Activated CD4-positive, CD25-positive, alpha-beta regulatory T cell (primary cell): ENCODE measurements around the gene POFUT2.

Source experiments
- DNase-seq, 4 experiments: peaks; one replicate each; lab custom pipeline; 2025; lab: John Stamatoyannopoulos, UW

Gene POFUT2

DNA sequence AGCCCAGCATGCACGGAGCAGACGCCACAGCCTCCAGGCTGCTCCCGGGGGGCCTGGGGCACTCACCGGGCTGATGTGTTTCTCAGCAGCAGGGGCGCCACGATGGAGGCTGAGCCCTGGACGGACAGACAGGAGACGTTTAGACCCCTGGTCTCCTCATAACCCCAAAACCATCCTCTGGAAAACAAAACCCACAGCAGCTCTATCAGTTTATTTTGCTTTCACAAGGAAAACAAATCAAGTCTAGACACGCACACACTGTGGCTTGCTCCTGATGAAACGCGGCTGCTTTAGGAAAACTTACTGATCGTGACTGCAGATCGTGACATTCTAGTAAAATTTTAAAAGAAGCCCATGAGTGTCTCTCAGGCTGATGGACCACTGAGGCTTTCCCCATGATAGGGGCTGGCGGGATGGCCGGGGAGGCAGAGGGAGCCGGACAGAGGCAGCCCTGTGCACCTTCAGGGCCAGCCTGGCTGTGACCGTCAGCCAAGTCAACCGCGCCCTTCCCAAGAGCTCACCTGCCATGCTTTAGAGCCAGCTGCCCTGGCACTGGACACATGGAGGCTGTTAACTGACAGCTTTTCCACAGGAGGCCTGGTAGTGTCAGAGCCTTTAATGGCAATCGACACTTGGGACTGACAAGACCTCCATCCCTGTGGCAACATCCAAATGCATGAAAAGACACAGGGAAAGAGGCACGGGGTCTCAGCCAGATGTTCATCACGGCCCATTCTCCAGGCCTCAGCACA is 5.2 kb downstream of the POFUT2 start:
- no peak for DNase-seq

DNA sequence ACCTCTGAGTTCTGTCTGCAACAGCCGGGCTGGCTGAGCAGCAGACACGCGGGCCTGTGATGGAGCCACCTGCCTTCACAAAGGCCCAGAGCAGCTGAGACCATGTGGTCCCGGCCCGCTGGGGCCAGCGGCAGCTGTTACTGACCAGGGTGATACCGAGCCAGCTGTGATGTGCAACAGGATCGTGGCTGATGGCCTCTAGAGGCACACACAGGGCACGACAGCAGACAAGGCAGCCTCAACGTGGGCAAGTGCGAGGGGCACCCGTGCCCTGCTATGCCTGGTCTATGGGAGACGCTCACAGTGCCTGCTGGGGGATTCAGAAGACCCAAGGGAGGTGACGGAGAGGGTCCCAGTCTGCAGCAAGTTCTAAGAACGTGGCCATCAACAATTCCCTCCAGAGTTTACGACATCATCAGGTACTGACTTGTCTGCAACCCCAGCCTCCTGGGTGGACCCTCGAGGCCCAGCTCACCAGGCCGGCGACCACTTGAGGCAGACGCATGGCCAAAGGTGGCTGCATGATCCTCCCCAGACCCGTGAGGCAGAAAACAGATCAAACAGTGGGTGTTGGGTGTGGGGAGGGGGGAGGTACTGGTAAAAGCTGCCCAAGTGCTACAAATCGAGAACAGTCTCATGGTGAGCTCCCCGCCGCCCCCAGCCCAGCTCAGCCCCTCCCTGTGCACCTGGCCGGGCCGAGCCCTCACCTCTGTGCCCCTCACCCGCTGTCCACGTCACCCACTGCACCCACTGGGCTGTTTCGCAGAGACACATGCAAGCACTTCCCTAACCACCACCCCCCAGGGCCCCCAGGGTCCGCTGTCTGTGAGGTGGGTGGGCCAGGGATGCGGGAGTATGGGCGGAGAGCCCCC is 6.0 kb downstream of the POFUT2 start:
- DNase-seq, result no peak

DNA sequence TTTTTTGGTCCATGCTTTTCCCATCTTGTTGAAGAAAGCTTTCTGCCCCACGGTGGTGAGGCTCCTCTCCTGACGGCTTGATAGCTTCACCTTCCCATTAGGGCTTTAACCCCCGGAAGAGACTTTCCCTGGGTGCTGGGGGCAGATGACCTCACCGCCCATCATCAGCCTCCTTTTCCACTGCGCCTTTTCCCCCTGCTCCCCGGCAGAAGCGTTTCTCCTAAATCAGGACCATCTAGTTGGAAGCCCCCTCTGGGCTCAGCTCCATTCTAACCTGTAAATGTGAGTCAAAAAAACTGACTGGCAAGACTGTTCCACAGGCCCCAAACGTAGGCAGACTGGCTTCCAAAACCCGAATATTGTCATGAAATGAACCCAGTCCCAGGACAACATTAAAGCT is 6.7 kb downstream of the POFUT2 start:
- DNase-seq, result no peak

DNA sequence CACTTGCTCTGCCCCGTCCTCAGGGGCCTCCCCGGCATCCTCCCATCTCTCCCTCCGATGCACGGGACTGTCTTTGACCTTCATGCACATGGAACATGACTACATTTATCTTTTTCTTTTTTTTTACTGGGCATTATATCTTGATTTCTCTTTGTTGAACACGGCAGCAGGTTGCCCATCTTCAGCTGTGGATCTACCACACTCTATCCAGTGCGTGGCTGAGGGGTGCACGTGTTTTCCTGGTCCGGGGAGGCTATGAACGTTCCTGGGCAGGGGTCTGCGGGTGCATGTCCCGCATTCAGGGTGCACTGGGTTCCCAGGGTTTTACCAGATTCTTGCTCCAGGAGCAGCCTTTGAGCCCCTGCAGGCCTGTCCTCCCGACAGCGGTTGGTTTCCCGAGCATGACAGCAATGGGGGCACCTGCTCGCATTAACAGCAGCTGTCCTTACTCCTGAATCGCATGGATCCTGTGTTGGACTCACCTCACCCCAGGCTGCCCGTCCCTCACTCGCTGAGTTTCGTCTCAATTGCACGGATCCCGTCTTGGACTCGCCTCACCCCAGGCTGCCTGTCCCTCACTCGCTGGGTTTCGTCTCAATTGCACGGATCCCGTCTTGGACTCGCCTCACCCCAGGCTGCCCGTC is 7.4 kb downstream of the POFUT2 start:
- DNase-seq, result no peak

GRCh38 chr21:45279446-45280177 is 8.1 kb downstream of the POFUT2 start:
- no peak for DNase-seq

DNA sequence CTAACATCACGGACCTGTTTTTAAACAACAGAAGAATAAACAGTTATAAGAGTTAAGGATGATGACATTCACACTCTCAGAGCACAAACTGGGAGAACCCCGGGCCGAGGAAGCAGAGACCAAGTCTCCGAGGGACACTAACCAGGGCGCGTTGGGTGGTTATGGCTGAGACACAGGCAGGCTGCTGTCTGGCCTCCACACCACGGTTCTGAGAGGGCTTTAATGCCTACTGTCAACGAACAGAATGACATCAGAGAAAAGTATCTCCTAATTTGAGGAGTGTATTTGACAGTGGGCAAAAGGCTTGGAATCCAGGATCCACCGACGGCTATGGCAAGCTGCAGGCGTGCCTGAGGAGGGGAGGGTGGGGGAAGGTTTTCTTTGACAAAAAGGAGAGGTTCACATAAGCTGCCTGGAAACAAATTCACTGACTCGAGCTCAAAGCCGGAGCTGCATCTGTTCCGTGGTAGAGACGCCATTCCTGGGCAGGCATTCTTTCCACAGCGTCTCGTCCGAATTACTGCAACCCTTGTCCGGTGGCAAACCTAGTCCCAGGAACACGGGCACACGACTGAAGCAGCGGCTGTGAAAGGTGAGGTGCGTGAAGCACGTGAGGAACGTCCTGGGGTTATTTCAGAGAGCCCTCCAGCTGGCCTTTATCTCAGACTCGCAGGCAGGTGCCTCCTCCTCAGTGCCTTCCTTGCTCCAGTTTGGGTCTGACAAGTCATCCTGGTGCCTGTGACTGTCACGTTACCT is 9.4 kb downstream of the POFUT2 start:
- DNase-seq, result no peak

GRCh38 chr21:45277101-45278045 is 10.3 kb downstream of the POFUT2 start:
- no peak for DNase-seq

GRCh38 chr21:45276596-45276995 is 11.1 kb downstream of the POFUT2 start:
- no peak for DNase-seq

DNA sequence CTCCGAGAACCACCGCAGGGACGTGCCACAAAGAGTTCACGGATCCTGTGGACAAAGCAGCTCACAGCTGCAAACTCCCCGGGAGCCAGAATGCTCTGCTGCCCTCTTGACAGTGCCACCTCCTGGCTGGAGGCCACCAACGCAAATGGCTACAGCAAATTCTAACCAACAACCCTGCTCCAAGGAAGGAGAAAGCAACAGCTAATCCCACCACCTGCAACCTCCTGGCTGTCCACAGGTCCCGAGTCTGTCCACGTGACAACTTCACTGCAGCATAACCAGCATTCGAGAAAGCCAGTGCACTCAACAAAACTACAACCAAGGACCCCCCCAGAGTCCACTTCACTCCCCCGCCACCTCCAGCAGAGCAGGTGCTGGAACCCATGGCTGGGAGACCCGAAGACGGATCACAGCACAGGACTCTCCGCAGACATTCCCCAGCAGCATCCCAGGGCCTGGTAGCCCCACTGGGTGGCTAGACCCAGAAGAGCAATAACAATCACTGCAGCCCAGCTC is 17.3 kb downstream of the POFUT2 start:
- no peak for DNase-seq

GRCh38 chr21:45269861-45270260 is 17.8 kb downstream of the POFUT2 start:
- DNase-seq, result no peak

DNA sequence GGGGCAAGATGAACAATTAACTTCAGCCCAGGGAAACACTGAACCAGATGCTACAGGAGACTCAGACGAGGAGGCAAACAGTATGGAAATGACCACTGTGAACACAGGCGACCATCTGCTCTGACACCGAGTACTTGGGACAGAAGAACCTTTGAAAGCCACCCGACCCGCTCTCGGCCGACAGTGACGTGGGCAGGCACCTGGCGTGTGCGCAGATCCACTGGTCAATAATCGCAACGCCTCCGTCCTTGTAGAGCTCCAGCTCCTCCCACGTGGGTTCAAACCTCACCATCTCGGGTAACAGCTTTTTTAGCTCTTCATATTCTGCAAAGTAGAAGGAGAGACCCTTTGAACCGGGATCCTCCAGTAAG is 20.3 kb downstream of the POFUT2 start:
- DNase-seq, result no peak

GRCh38 chr21:45266518-45267389 is 20.9 kb downstream of the POFUT2 start:
- DNase-seq, result no peak

DNA sequence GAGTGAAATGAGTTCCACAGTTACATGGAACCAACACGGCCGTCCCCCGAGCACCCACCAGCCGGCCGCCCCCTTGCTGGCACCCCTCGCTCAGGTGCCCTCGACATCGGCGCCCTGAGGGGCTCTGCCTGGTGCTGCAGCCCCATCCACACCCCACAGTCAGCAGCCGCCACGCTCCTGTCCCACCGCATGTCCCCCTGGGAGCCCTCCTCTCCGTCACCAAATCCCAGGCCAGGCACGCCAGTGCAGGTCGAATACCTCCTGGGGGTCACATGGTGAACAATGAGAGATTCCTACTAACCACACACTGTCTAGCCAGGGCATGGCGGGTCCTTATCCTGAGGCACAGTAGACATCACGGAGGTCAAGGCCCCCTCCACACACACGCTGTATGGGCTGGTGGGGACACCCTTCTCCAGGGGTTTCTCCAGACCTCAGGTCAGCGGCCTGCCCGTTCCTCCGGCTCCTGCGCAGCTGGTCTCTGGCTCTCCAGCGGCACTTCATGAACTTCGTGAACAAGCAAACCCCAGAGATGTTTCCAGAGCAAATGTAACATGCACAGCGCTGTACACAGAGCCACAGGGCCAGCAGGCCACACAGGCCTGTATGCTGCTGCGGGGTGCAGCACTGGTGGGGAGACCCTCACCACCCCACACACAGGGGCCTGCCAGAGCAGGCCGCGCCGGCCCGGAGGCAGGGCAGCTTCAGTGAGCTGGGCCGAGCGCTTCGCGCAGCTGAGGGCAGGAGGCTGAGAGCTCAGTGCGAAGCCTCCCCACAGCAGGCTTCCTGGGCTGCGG is 21.8 kb downstream of the POFUT2 start:
- no peak for DNase-seq

GRCh38 chr21:45264912-45265515 is 22.7 kb downstream of the POFUT2 start:
- no peak for DNase-seq

- DNase-seq, result no peak
Measured at GRCh38 chr21:45264146-45264911, 23.4 kb downstream of the POFUT2 start.

DNA sequence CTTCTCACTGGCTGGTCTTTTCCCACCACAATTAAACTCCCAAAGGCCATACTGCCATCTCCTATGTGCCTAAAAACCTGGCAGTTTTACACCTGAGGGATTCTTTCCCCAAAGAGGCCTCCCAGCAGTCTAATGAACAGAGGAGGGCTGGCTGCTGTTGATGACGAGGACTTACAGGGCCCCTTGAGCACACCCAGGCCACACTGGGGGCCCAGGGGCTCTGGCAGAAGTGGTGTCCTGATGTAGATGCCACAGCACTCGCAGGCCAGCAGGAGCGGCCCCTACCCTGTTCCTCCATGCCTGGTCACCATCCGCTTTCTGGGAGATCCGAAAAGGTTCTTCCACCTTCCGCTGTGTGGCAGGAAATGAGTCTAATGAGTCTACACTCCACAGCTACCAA is 24.2 kb downstream of the POFUT2 start:
- no peak for DNase-seq

GRCh38 chr21:45262616-45263015 is 25.1 kb downstream of the POFUT2 start:
- DNase-seq, result no peak
